Suprapubic skin (tissue), 4 donors: Measurements from ENCODE around the gene RAPGEF4. TPM values are rescaled to one million over a fixed set of nuclear protein-coding genes. Genes with fewer than 3 reads are reported as not detected.
A peak's percentile ranks its signal among the peaks of the same experiment; 100 is the strongest.

Source experiments
- DNase-seq, 2 donors: peaks; one replicate each; pipeline ENCODE4 v3.0.0-alpha.2; 2019; ENCODE audit warnings: low spot score in 2 of 2
- H3K27ac ChIP-seq: fragments of 200-600 bp; sonication (generic); one replicate; pipeline ENCODE4 v1.5.1; 2019
- H3K27me3 ChIP-seq: fragments of 200-600 bp; sonication (generic); one replicate; pipeline ENCODE4 v1.5.1; 2019
- H3K36me3 ChIP-seq: fragments of 200-600 bp; sonication (generic); one replicate; pipeline ENCODE4 v1.5.1; 2019
- H3K4me1 ChIP-seq: fragments of 200-600 bp; sonication (generic); one replicate; pipeline ENCODE4 v1.5.1; 2019
- H3K4me3 ChIP-seq: fragments of 200-600 bp; sonication (generic); one replicate; pipeline ENCODE4 v1.5.1; 2019; ENCODE audit warnings: mild to moderate bottlenecking
- H3K9me3 ChIP-seq: fragments of 200-600 bp; sonication (generic); one replicate; pipeline ENCODE4 v1.5.1; 2019
- CTCF ChIP-seq, 2 donors: fragments of 200-600 bp in 1 of 2; fragments of 450-650 bp in 1 of 2; sonication (generic) in 1 of 2; IDR thresholded peaks; one replicate each; pipeline ENCODE4 v1.5.1; 2016 to 2019; ENCODE audit warnings: antibody characterized with exemption in 2 of 2, mild to moderate bottlenecking in 1 of 2, moderate library complexity in 1 of 2
- EP300 ChIP-seq: sonication (generic); formaldehyde crosslinking; IDR thresholded peaks from one replicate; pipeline ENCODE4 v1.6.1; 2017; ENCODE audit warnings: antibody characterized with exemption
- POLR2A ChIP-seq, 2 donors: fragments of 450-650 bp; IDR thresholded peaks; one replicate each; pipeline ENCODE4 v1.6.1; 2017; ENCODE audit warnings: antibody characterized with exemption in 2 of 2, mild to moderate bottlenecking in 2 of 2, moderate library complexity in 2 of 2
- POLR2AphosphoS5 ChIP-seq, 3 donors: sonication (generic); formaldehyde crosslinking; IDR thresholded peaks; one replicate each; pipeline ENCODE4 v1.6.1; 2017; ENCODE audit warnings: antibody characterized with exemption in 3 of 3
- WGBS: methylation state at CpG from one replicate; pipeline ENCODE4 v1.1.5; 2018; 5-methylcytosine and 5-hydroxymethylcytosine counted together
- total RNA-seq, 4 donors: library from RNA; depleted of rRNA; stranded (reverse); fragments of >200 nt; gene quantifications; one replicate each; pipeline ENCODE4 v1.1.0, GENCODE V29; 2016

The RAPGEF4 gene
- total RNA-seq, 4 donors from 2014 or later, result 19.9 to 49.5 (median 27.5) TPM

- H3K4me3 ChIP-seq, result no peak overlapping the region
- 80% methylated on average over 6 of the region's 6 CpGs for WGBS
- H3K27ac ChIP-seq, result no peak overlapping the region
- TF ChIP-seq POLR2AphosphoS5 (IDR thresholded peaks at IDR 0.05) (no peak), EP300 (no peak), POLR2A (IDR thresholded peaks at IDR 0.05) (no peak), CTCF (IDR thresholded peaks at IDR 0.05) (no peak)
- no peak for DNase-seq
- no peaks in the 10 kb centered on the region for H3K9me3 ChIP-seq
- no peaks in the 10 kb centered on the region for H3K27me3 ChIP-seq
- peaks cover 13% of the 10 kb centered on the region for H3K4me1 ChIP-seq
- H3K36me3 ChIP-seq, result no peaks in the 10 kb centered on the region
Observed at GRCh38 chr2:172834881-172835280, 99.2 kb downstream of the RAPGEF4 start.

- Histone ChIP-seq H3K27me3 (no peaks in the 10 kb centered on the region), H3K36me3 (no peaks in the 10 kb centered on the region), H3K27ac (peak overlapping the region; percentile 10), H3K4me1 (peaks cover 13% of the 10 kb centered on the region), H3K4me3 (no peak overlapping the region), H3K9me3 (no peaks in the 10 kb centered on the region)
- DNase-seq, result no peak
- TF ChIP-seq POLR2A (IDR thresholded peaks at IDR 0.05) (no peak), POLR2AphosphoS5 (IDR thresholded peaks at IDR 0.05) (peak in 2 of 3 donors; percentile 60 to 62)
- 46% methylated on average over 6 of the region's 6 CpGs for WGBS
Observed at GRCh38 chr2:172836347-172836821, 100.7 kb downstream of the RAPGEF4 start.

- Histone ChIP-seq H3K9me3 (no peaks in the 10 kb centered on the region), H3K27ac (peak overlapping the region; percentile 10), H3K4me3 (no peak overlapping the region), H3K27me3 (no peaks in the 10 kb centered on the region), H3K36me3 (no peaks in the 10 kb centered on the region), H3K4me1 (peaks cover 13% of the 10 kb centered on the region)
- no peak for DNase-seq
- TF ChIP-seq POLR2AphosphoS5 (IDR thresholded peaks at IDR 0.05) (no peak), CTCF (IDR thresholded peaks at IDR 0.05) (no peak), POLR2A (IDR thresholded peaks at IDR 0.05) (no peak), EP300 (no peak)
Observed at GRCh38 chr2:172836827-172837226, 101.2 kb downstream of the RAPGEF4 start.

GRCh38 chr2:172839446-172839845 lies 103.8 kb downstream of the RAPGEF4 start:
- no peaks in the 10 kb centered on the region for H3K9me3 ChIP-seq
- no peaks in the 10 kb centered on the region for H3K36me3 ChIP-seq
- peaks cover 21% of the 10 kb centered on the region for H3K4me1 ChIP-seq
- H3K4me3 ChIP-seq, result no peak overlapping the region
- TF ChIP-seq CTCF (IDR thresholded peaks at IDR 0.05) (no peak), POLR2AphosphoS5 (IDR thresholded peaks at IDR 0.05) (no peak)
- no peak for DNase-seq
- H3K27me3 ChIP-seq, result no peaks in the 10 kb centered on the region
- WGBS, result 95% methylated on average over 2 of the region's 2 CpGs
- H3K27ac ChIP-seq, result no peak overlapping the region

- no peak for DNase-seq
- Histone ChIP-seq H3K9me3 (no peaks in the 10 kb centered on the region), H3K36me3 (no peaks in the 10 kb centered on the region), H3K27ac (no peak overlapping the region), H3K4me1 (peaks cover 20% of the 10 kb centered on the region), H3K4me3 (no peak overlapping the region), H3K27me3 (no peaks in the 10 kb centered on the region)
- TF ChIP-seq POLR2AphosphoS5 (IDR thresholded peaks at IDR 0.05), result no peak
- TF ChIP-seq POLR2A (IDR thresholded peaks at IDR 0.05), result no peak
- no peak for TF ChIP-seq EP300
- TF ChIP-seq CTCF (IDR thresholded peaks at IDR 0.05), result no peak
- WGBS, result 47% methylated on average over 5 of the region's 5 CpGs
Observed at GRCh38 chr2:172842511-172843265, 107.0 kb downstream of the RAPGEF4 start.

- H3K27me3 ChIP-seq, result no peaks in the 10 kb centered on the region
- TF ChIP-seq EP300, result no peak
- TF ChIP-seq CTCF (IDR thresholded peaks at IDR 0.05), result no peak
- TF ChIP-seq POLR2AphosphoS5 (IDR thresholded peaks at IDR 0.05), result no peak
- TF ChIP-seq POLR2A (IDR thresholded peaks at IDR 0.05), result no peak
- H3K4me1 ChIP-seq, result peaks cover 20% of the 10 kb centered on the region
- 46% methylated on average over 1 of the region's 1 CpG for WGBS
- no peak overlapping the region for H3K27ac ChIP-seq
- H3K9me3 ChIP-seq, result no peaks in the 10 kb centered on the region
- no peaks in the 10 kb centered on the region for H3K36me3 ChIP-seq
- no peak overlapping the region for H3K4me3 ChIP-seq
- DNase-seq, result no peak
Observed at GRCh38 chr2:172843266-172843582, 107.6 kb downstream of the RAPGEF4 start.
